ENCODE results near the gene CDH19.

Gene CDH19

GRCh38 chr18:66461344-66461743 lies 142.5 kb downstream of the CDH19 start:
- Mint-ChIP-seq H3K9me3 (peaks cover 10% of the 10 kb centered on the region), H3K36me3 (ENCODE audit: low read depth) (no peaks in the 10 kb centered on the region), H3K4me3 (no peak overlapping the region), H3K27me3 (ENCODE audit: low read depth) (no peaks in the 10 kb centered on the region), H3K27ac (no peak overlapping the region), H3K4me1 (ENCODE audit: low read depth) (no peaks in the 10 kb centered on the region)

GRCh38 chr18:66457245-66457644 lies 146.6 kb downstream of the CDH19 start:
- Mint-ChIP-seq H3K27me3 (ENCODE audit: low read depth) (no peaks in the 10 kb centered on the region), H3K4me1 (ENCODE audit: low read depth) (no peaks in the 10 kb centered on the region), H3K27ac (no peak overlapping the region), H3K9me3 (peaks cover 20% of the 10 kb centered on the region), H3K4me3 (no peak overlapping the region), H3K36me3 (ENCODE audit: low read depth) (no peaks in the 10 kb centered on the region)

Data from T-helper 1 cell treated with Interleukin-12 subunit alpha and Interleukin-12 subunit beta and Interleukin-4 antibody, amounts not matched to agents 30 μg/mL and 1 μg/mL, for 36 hours (primary cell).